ENCODE results near the gene CENPF. TPM values are rescaled to one million over a fixed set of nuclear protein-coding genes. Genes with fewer than 3 reads are reported as not detected.

Gene CENPF
- total and polyA plus RNA-seq, 9 of the 15 experiments (the other 6 are each of a cell fraction or from before 2014, with no cell fraction given), result 50.6 to 180 (median 98.3) TPM

- TF ChIP-seq ILK (tag; IDR thresholded peaks at IDR 0.05; ENCODE audit: borderline replicate concordance, low read depth) (no peak), MAFG (tag; conservative IDR thresholded peaks at IDR 0.05) (no peak), SOX6 (IDR thresholded peaks at IDR 0.05) (peak; percentile 72), BHLHE40 (IDR thresholded peaks at IDR 0.05; ENCODE audit: low read length) (peak; percentile 62), ATF1 (CRISPR knock-in tag; IDR thresholded peaks at IDR 0.05) (no peak), ATF1 (tag; IDR thresholded peaks at IDR 0.05) (peak; percentile 89), YY1 (IDR thresholded peaks at IDR 0.05; ENCODE audit: borderline replicate concordance in 1 of 3, control insufficient read depth in 1 of 3, extremely low read depth in 1 of 3, insufficient read depth in 3 of 3, insufficient read length in 1 of 3, insufficient replicate concordance in 2 of 3, low read depth in 1 of 3, low read length in 2 of 3) (peak in 1 of 3 experiments; percentile 13), ARNT (IDR thresholded peaks at IDR 0.05) (peak in 1 of 2 experiments; percentile 65; a peak in 2 of 4 replicates), SRSF1 (IDR thresholded peaks at IDR 0.05; ENCODE audit: low read depth, low read length) (0 out of 2 replicates have a peak, but pooled peaks have one; percentile 47), TCF7L2 (IDR thresholded peaks at IDR 0.05; ENCODE audit: low read depth, low read length) (peak; percentile 63), RCOR1 (IDR thresholded peaks at IDR 0.05; ENCODE audit: borderline replicate concordance in 1 of 2, low read depth in 2 of 2, low read length in 2 of 2) (peak in 1 of 2 experiments; percentile 64; a peak in 2 of 4 replicates), TEAD4 (IDR thresholded peaks at IDR 0.05; ENCODE audit: low read length) (peak; percentile 88), TEAD4 (CRISPR knock-in tag; IDR thresholded peaks at IDR 0.05; ENCODE audit: borderline replicate concordance) (peak; percentile 71; the same call in 1 of the 2 replicates), ATF7 (IDR thresholded peaks at IDR 0.05) (peak; percentile 75), JUN (IDR thresholded peaks at IDR 0.05; ENCODE audit: borderline replicate concordance, low read depth, low read length) (no peak; the same call in 1 of the 2 replicates), JUN (CRISPR knock-in tag; IDR thresholded peaks at IDR 0.05; ENCODE audit: borderline replicate concordance) (no peak; the same call in 1 of the 2 replicates), TAL1 (IDR thresholded peaks at IDR 0.05) (peak; percentile 58; the same call in 1 of the 2 replicates), FOSL1 (tag; conservative IDR thresholded peaks at IDR 0.05) (no peak)
- TF ChIP-seq, protein P1, sequence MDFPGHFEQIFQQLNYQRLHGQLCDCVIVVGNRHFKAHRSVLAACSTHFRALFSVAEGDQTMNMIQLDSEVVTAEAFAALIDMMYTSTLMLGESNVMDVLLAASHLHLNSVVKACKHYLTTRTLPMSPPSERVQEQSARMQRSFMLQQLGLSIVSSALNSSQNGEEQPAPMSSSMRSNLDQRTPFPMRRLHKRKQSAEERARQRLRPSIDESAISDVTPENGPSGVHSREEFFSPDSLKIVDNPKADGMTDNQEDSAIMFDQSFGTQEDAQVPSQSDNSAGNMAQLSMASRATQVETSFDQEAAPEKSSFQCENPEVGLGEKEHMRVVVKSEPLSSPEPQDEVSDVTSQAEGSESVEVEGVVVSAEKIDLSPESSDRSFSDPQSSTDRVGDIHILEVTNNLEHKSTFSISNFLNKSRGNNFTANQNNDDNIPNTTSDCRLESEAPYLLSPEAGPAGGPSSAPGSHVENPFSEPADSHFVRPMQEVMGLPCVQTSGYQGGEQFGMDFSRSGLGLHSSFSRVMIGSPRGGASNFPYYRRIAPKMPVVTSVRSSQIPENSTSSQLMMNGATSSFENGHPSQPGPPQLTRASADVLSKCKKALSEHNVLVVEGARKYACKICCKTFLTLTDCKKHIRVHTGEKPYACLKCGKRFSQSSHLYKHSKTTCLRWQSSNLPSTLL (IDR thresholded peaks at IDR 0.05), result no peak
- TF ChIP-seq, protein P2, sequence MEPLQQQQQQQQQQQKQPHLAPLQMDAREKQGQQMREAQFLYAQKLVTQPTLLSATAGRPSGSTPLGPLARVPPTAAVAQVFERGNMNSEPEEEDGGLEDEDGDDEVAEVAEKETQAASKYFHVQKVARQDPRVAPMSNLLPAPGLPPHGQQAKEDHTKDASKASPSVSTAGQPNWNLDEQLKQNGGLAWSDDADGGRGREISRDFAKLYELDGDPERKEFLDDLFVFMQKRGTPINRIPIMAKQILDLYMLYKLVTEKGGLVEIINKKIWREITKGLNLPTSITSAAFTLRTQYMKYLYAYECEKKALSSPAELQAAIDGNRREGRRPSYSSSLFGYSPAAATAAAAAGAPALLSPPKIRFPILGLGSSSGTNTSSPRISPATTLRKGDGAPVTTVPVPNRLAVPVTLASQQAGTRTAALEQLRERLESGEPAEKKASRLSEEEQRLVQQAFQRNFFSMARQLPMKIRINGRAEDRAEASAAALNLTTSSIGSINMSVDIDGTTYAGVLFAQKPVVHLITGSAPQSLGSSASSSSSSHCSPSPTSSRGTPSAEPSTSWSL (CRISPR knock-in tag; IDR thresholded peaks at IDR 0.05; ENCODE audit: borderline replicate concordance), result no peak
- TF ChIP-seq, protein P3, sequence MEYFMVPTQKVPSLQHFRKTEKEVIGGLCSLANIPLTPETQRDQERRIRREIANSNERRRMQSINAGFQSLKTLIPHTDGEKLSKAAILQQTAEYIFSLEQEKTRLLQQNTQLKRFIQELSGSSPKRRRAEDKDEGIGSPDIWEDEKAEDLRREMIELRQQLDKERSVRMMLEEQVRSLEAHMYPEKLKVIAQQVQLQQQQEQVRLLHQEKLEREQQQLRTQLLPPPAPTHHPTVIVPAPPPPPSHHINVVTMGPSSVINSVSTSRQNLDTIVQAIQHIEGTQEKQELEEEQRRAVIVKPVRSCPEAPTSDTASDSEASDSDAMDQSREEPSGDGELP (CRISPR knock-in tag; IDR thresholded peaks at IDR 0.05; ENCODE audit: borderline replicate concordance), result peak; percentile 87; the same call in 1 of the 2 replicates
These were observed at the start of gene CENPF (continued) for GRCh38 chr1:214602764-214603657.
